H9 (cell line): ENCODE results near the gene SCD. TPM values are rescaled to one million over a fixed set of nuclear protein-coding genes. Genes with fewer than 3 reads are reported as not detected.

Experiments used
- DNase-seq: peaks from one replicate; pipeline ENCODE4 v3.0.0-alpha.2; 2017
- H2AFZ ChIP-seq: one replicate; pipeline ENCODE4 v1.6.1; 2013; ENCODE audit warnings: mild to moderate bottlenecking, low read length, control low read depth, moderate library complexity
- H2AK5ac ChIP-seq: 2 replicates; pipeline ENCODE4 v1.6.1; 2013; ENCODE audit warnings: low read length, control low read depth, mixed read lengths; ENCODE audit not compliant: insufficient read length
- H2BK120ac ChIP-seq: one replicate; pipeline ENCODE4 v1.6.1; 2013; ENCODE audit warnings: low read depth, mild to moderate bottlenecking, low read length, control low read depth, inconsistent platforms; ENCODE audit not compliant: poor library complexity, severe bottlenecking
- H2BK12ac ChIP-seq: 2 replicates; pipeline ENCODE4 v1.6.1; 2013; ENCODE audit warnings: low read length, control low read depth, mixed read lengths, low read depth; ENCODE audit not compliant: insufficient read length
- H2BK15ac ChIP-seq: 2 replicates; pipeline ENCODE4 v1.6.1; 2013; ENCODE audit warnings: low read depth, low read length, control low read depth
- H2BK20ac ChIP-seq: one replicate; pipeline ENCODE4 v1.6.1; 2013; ENCODE audit warnings: low read depth, mild to moderate bottlenecking, low read length, control low read depth, inconsistent platforms; ENCODE audit not compliant: poor library complexity, severe bottlenecking
- H2BK5ac ChIP-seq: 2 replicates; pipeline ENCODE4 v1.6.1; 2013; ENCODE audit warnings: low read length, control low read depth, mixed read lengths; ENCODE audit not compliant: insufficient read length
- H3K14ac ChIP-seq: 2 replicates; pipeline ENCODE4 v1.6.1; 2013; ENCODE audit warnings: low read length, control low read depth; ENCODE audit not compliant: insufficient read depth
- H3K18ac ChIP-seq: 2 replicates; pipeline ENCODE4 v1.6.1; 2013; ENCODE audit warnings: low read depth, mild to moderate bottlenecking, mixed read lengths, low read length, control low read depth; ENCODE audit not compliant: insufficient read length
- H3K23ac ChIP-seq: 2 replicates; pipeline ENCODE4 v1.6.1; 2013; ENCODE audit warnings: low read length, control low read depth, mixed read lengths, low read depth; ENCODE audit not compliant: insufficient read length
- H3K23me2 ChIP-seq: 2 replicates; pipeline ENCODE4 v1.6.1; 2013; ENCODE audit warnings: low read depth, mild to moderate bottlenecking, mixed read lengths, low read length, control low read depth; ENCODE audit not compliant: insufficient read length, poor library complexity, severe bottlenecking
- H3K27ac ChIP-seq: 2 replicates; pipeline ENCODE4 v1.5.1; 2013; ENCODE audit warnings: low read length, control low read depth, mixed read lengths, low read depth; ENCODE audit not compliant: insufficient read length
- H3K27me3 ChIP-seq: 2 replicates; pipeline ENCODE4 v1.6.1; 2013; ENCODE audit warnings: low read length, control low read depth, inconsistent platforms; ENCODE audit not compliant: insufficient read depth
- H3K4ac ChIP-seq: 2 replicates; pipeline ENCODE4 v1.6.1; 2013; ENCODE audit warnings: low read depth, mild to moderate bottlenecking, control low read depth, inconsistent platforms, low read length, moderate library complexity
- H3K4me1 ChIP-seq: 2 replicates; pipeline ENCODE4 v1.6.1; 2013; ENCODE audit warnings: low read length, control low read depth, inconsistent platforms; ENCODE audit not compliant: insufficient read depth
- H3K4me2 ChIP-seq: 2 replicates; pipeline ENCODE4 v1.6.1; 2013; ENCODE audit warnings: low read length, control low read depth, mixed read lengths; ENCODE audit not compliant: insufficient read length, insufficient read depth
- H3K56ac ChIP-seq: 2 replicates; pipeline ENCODE4 v1.6.1; 2013; ENCODE audit warnings: low read depth, mild to moderate bottlenecking, mixed read lengths, low read length, control low read depth; ENCODE audit not compliant: insufficient read length
- H3K79me1 ChIP-seq: 2 replicates; pipeline ENCODE4 v1.6.1; 2013; ENCODE audit warnings: low read depth, mild to moderate bottlenecking, moderate library complexity, low read length, control low read depth, inconsistent platforms; ENCODE audit not compliant: insufficient read depth, poor library complexity, severe bottlenecking
- H3K79me2 ChIP-seq: 2 replicates; pipeline ENCODE4 v1.6.1; 2013; ENCODE audit warnings: low read length, control low read depth, inconsistent platforms; ENCODE audit not compliant: insufficient read depth
- H3K9ac ChIP-seq: 2 replicates; pipeline ENCODE4 v1.6.1; 2013; ENCODE audit warnings: low read length, control low read depth, mixed read lengths; ENCODE audit not compliant: insufficient read length; ENCODE audit errors: extremely low read depth
- H3K9me3 ChIP-seq: one replicate; pipeline ENCODE4 v1.6.1; 2013; ENCODE audit warnings: low read depth, low read length, inconsistent platforms; ENCODE audit not compliant: control insufficient read depth
- H3T11ph ChIP-seq: one replicate; pipeline ENCODE4 v1.6.1; 2013; ENCODE audit warnings: mild to moderate bottlenecking, low read length, control low read depth, inconsistent platforms
- H4K20me1 ChIP-seq: one replicate; pipeline ENCODE4 v1.6.1; 2013; ENCODE audit not compliant: control insufficient read depth, insufficient read length, insufficient read depth
- H4K5ac ChIP-seq: 2 replicates; pipeline ENCODE4 v1.6.1; 2013; ENCODE audit warnings: low read depth, mild to moderate bottlenecking, mixed read lengths, low read length, control low read depth; ENCODE audit not compliant: insufficient read length
- H4K8ac ChIP-seq: replicated peaks from 2 replicates; pipeline ENCODE4 v1.6.1; 2013; ENCODE audit warnings: low read length, control low read depth, mixed read lengths, low read depth; ENCODE audit not compliant: insufficient read length
- H4K91ac ChIP-seq: 2 replicates; pipeline ENCODE4 v1.6.1; 2013; ENCODE audit warnings: low read depth, mild to moderate bottlenecking, moderate library complexity, mixed read lengths, low read length, control low read depth; ENCODE audit not compliant: insufficient read length
- H3K27ac Mint-ChIP-seq, 3 experiments: 2 replicates in 2 of 3; 3 replicates in 1 of 3; pipeline ENCODE4 v1.8.0; 2020 to 2021; ENCODE audit warnings: mixed read lengths in 3 of 3, mild to moderate bottlenecking in 1 of 3, moderate library complexity in 1 of 3
- H3K27me3 Mint-ChIP-seq: 2 replicates; pipeline ENCODE4 v1.8.0; 2021; ENCODE audit warnings: low read depth, mild to moderate bottlenecking, moderate library complexity, mixed read lengths
- H3K36me3 Mint-ChIP-seq, 3 experiments: 2 replicates in 2 of 3; 3 replicates in 1 of 3; pipeline ENCODE4 v1.8.0; 2020 to 2021; ENCODE audit warnings: low read depth in 3 of 3, mixed read lengths in 3 of 3; ENCODE audit not compliant: insufficient read depth in 1 of 3
- H3K4me1 Mint-ChIP-seq, 2 experiments: 2 replicates each; pipeline ENCODE4 v1.8.0; 2020; ENCODE audit warnings: mixed read lengths in 2 of 2
- H3K4me3 Mint-ChIP-seq, 2 experiments: 2 replicates in 1 of 2; 3 replicates in 1 of 2; pipeline ENCODE4 v1.8.0; 2020 to 2021; ENCODE audit warnings: mild to moderate bottlenecking in 2 of 2, mixed read lengths in 2 of 2, moderate library complexity in 1 of 2
- H3K9me3 Mint-ChIP-seq, 2 experiments: 2 replicates in 1 of 2; 3 replicates in 1 of 2; pipeline ENCODE4 v1.8.0; 2020; ENCODE audit warnings: mild to moderate bottlenecking in 2 of 2, mixed read lengths in 2 of 2, moderate library complexity in 1 of 2
- CTCF ChIP-seq: fragments of 200-600 bp; sonication (generic); conservative IDR thresholded peaks from 3 replicates; pipeline ENCODE4 v1.8.0; 2021; ENCODE audit warnings: antibody characterized with exemption, mild to moderate bottlenecking
- WGBS: extraction: QIAGEN DNeasy Blood & Tissue Kit; methylation state at CpG from one replicate; pipeline ENCODE4 v1.1.7; 2013; ENCODE audit warnings: missing lambda C conversion rate, low lambda C conversion rate, mixed read lengths; ENCODE audit not compliant: insufficient read length; ENCODE audit errors: extremely low coverage; 5-methylcytosine and 5-hydroxymethylcytosine counted together
- total RNA-seq: library from RNA; stranded (reverse); gene quantifications from 2 replicates; pipeline ENCODE4 v1.2.1, GENCODE V29; 2021

Gene SCD
- total RNA-seq, 1 experiment from 2014 or later, result 354 TPM

- Histone ChIP-seq H3K27me3 (no peaks in the 10 kb centered on the region), H2BK120ac (no peak overlapping the region), H2AFZ (no peak overlapping the region), H3K79me2 (no peaks in the 10 kb centered on the region), H2BK15ac (no peak overlapping the region), H3T11ph (no peak overlapping the region), H4K8ac (no peak overlapping the region), H3K4me1 (no peaks in the 10 kb centered on the region), H4K20me1 (no peaks in the 10 kb centered on the region), H2BK12ac (no peak overlapping the region), H4K91ac (no peak overlapping the region), H2BK5ac (no peak overlapping the region), H2BK20ac (no peak overlapping the region), H3K14ac (no peak overlapping the region), H3K18ac (no peak overlapping the region), H3K4me2 (no peak overlapping the region), H3K4ac (no peak overlapping the region), H3K27ac (no peak overlapping the region), H3K23me2 (no peaks in the 10 kb centered on the region), H4K5ac (no peak overlapping the region), H3K23ac (no peak overlapping the region), H3K9ac (no peak overlapping the region), H3K9me3 (no peaks in the 10 kb centered on the region), H3K79me1 (no peaks in the 10 kb centered on the region), H3K56ac (no peak overlapping the region), H2AK5ac (no peak overlapping the region)
- no peak for TF ChIP-seq CTCF
- Mint-ChIP-seq H3K27ac (peak overlapping the region in 1 of 3 experiments; percentile 87; a peak in 1 of 7 replicates), H3K36me3 (peaks cover 29 to 57% (median 49%) of the 10 kb centered on the region in 3 experiments), H3K9me3 (no peaks in the 10 kb centered on the region), H3K4me1 (peaks cover 16 to 27% of the 10 kb centered on the region in 2 experiments), H3K27me3 (peaks cover 1% of the 10 kb centered on the region; the same call in 1 of the 2 replicates), H3K4me3 (no peak overlapping the region)
- no peak for DNase-seq
- no CpG with 5 or more reads among the region's 3 CpGs for WGBS
These were observed 17.1 kb downstream of the SCD start for GRCh38 chr10:100364175-100364574.
